PC-9 (cell line): ENCODE data around the gene PTRH2.

Experiments
- CTCF ChIP-seq: fragments of 200-600 bp; sonication (generic); conservative IDR thresholded peaks from 2 replicates; pipeline ENCODE4 v1.6.1; 2017; ENCODE audit warnings: mixed run types, antibody characterized with exemption, mild to moderate bottlenecking, moderate library complexity
- EZH2 ChIP-seq: fragments of 200-600 bp; sonication (generic); IDR thresholded peaks from 2 replicates; pipeline ENCODE4 v1.8.0; 2017; ENCODE audit warnings: antibody characterized with exemption, low read depth

GRCh38 chr17:59680314-59680713 is 26.9 kb downstream of the PTRH2 start:
- TF ChIP-seq CTCF (no peak), EZH2 (no peak)
